Psoas muscle (tissue), 8 donors: ENCODE data around the gene NMU. TPM values are rescaled to one million over a fixed set of nuclear protein-coding genes. Genes with fewer than 3 reads are reported as not detected.
"Not testable (repeated sequence)": the region's sequence is repeated elsewhere in the genome, so short reads cannot be mapped to it uniquely, and the experiment has no call there.

ENCODE experiments used
- ATAC-seq, 4 donors: fragments of 200-7000 bp; cut with Tn5 transposase; one replicate each; pipeline ENCODE4 v1.9.1; 2020; ENCODE audit warnings: moderate library complexity in 3 of 4, mild to moderate bottlenecking in 2 of 4
- DNase-seq, 2 donors: peaks; one replicate each; pipeline ENCODE4 v3.0.0-alpha.2; 2020
- H3K27ac ChIP-seq: fragments of 200-600 bp; one replicate; pipeline ENCODE4 v1.8.0; 2022
- H3K27me3 ChIP-seq, 3 donors: fragments of 200-600 bp in 1 of 3; one replicate each; pipeline versions ENCODE4 v1.6.1 to v1.8.0; 2013 to 2022; ENCODE audit warnings: low read length in 2 of 3, mild to moderate bottlenecking in 2 of 3, moderate library complexity in 1 of 3; ENCODE audit not compliant: insufficient read depth in 3 of 3
- H3K36me3 ChIP-seq, 2 donors: fragments of 200-600 bp in 1 of 2; one replicate each; pipeline versions ENCODE4 v1.6.1 to v1.8.0; 2013 to 2022; ENCODE audit warnings: low read depth in 1 of 2, mild to moderate bottlenecking in 1 of 2, moderate library complexity in 1 of 2; ENCODE audit not compliant: insufficient read depth in 1 of 2
- H3K4me1 ChIP-seq: fragments of 200-600 bp; one replicate; pipeline ENCODE4 v1.8.0; 2022
- H3K4me3 ChIP-seq: fragments of 200-600 bp; one replicate; pipeline ENCODE4 v1.8.0; 2022; ENCODE audit warnings: mild to moderate bottlenecking
- H3K9me3 ChIP-seq: fragments of 200-600 bp; one replicate; pipeline ENCODE4 v1.8.0; 2022
- WGBS, 3 donors: extraction: QIAGEN DNeasy Blood & Tissue Kit; methylation state at CpG; one replicate each; pipeline versions ENCODE4 v1.1.6 to v1.1.7; 2013; 5-methylcytosine and 5-hydroxymethylcytosine counted together
- intact Hi-C, 2 donors: fragments of 100-400 bp; cut with DNase I; formaldehyde crosslinking; loops; one replicate each; pipeline versions ENCODE4 v1.11.0 to v1.14.2; 2022
- long read RNA-seq, 2 donors: library from polyadenylated mRNA; unstranded; transcript quantifications; one replicate each; pipeline ENCODE4 v2.0.0, GENCODE V29; 2021
- polyA plus RNA-seq, 3 donors: library from polyadenylated mRNA; stranded (reverse); fragments of 200-250 nt; gene quantifications; one replicate each; pipeline ENCODE4 v1.2.3, GENCODE V29; 2013
- total RNA-seq, 4 donors: library from RNA; stranded (reverse); fragmentation: NEBNext Ultra II Directional in 2 of 4; extraction: Animal tissue kit (Norgen Biotek cat#: 25700) in 2 of 4; gene quantifications; one replicate each; pipeline versions ENCODE4 v1.2.1 to v1.2.4, GENCODE V29; 2021 to 2023
- TF ChIP-seq, protein P1 (sequence below): fragments of 200-600 bp; IDR thresholded peaks from one replicate; pipeline ENCODE4 v1.8.0; 2022; ENCODE audit warnings: antibody characterized with exemption
- donor health status: healthy with polysubstance abuse.
- donor health status: DM: no; HTN: no; CAD: no; lungs with moderate emphysema.
- donor health status: Bipolar disorder and iron deficiency.
- donor health status: healthy.
- donor health status: DM: yes; HTN: yes; CAD: no.
- donor health status: DM: no; HTN: no; CAD: no.
- donor health status: DM: no; HTN: no; CAD: no.
- donor health status: DM: yes; HTN: yes; CAD: no.

The NMU gene, protein sequence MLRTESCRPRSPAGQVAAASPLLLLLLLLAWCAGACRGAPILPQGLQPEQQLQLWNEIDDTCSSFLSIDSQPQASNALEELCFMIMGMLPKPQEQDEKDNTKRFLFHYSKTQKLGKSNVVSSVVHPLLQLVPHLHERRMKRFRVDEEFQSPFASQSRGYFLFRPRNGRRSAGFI
- total RNA-seq (not detected), polyA plus RNA-seq (not detected)
- long read RNA-seq, donor 1 = 0 reads
- long read RNA-seq, donor 2 = 0 reads

DNA sequence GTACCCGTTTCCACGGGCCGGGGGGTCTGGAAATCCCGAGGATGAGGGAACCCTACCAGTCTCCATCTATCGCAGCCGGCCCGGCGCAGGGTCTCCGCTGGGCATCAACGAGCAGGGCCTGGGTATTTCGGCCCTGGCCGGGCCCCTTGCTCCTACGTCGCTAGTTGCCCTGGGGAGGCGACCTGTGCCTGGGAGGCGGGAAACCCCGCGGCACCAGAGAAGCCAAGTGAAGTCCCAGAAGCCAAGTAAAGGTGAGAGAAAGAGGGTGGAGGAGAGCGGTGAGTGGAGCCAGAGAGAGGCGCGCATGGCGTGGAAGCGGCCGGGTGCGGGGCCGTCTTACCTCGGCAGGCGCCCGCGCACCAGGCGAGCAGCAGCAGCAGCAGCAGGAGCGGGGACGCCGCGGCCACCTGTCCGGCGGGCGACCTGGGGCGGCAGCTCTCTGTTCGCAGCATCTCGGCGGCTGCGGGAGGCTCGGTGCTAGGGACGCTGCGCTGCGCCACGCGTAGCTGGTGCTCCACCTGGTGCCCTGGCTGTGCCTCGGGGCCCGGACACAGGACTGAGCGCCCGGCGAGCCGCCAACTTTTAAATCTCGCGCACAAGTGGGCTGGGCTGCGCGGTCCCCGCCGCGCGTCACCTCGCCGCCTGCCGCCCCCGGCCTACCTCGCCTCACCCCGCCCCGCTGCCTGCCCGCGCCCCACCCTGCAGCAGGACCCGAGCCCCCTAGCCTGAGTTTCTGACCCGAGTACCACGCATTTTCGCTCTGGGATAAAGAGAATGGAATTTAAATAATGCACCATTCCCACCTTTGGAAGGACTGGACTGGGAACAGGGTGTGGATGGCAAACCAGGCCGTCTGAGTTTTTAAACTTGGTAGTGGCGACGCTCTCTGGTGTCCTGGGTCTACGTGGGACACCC is at the start of gene NMU:
Gene NMU (minus strand): TSS at position 558 of the 915 bp plus-strand sequence. CDS start 106 bp downstream, at position 452.
- Histone ChIP-seq H3K9me3 (no peaks in the 10 kb centered on the region), H3K27ac (no peak within 1 kb of the TSS), H3K4me1 (peaks cover 7% of the 10 kb centered on the region), H3K27me3 (peaks cover 3 to 59% (median 5%) of the 10 kb centered on the region in 3 donors), H3K36me3 (no peaks in the 10 kb centered on the region), H3K4me3 (peak within 1 kb of the TSS; percentile 58)
- TF ChIP-seq, protein P1, sequence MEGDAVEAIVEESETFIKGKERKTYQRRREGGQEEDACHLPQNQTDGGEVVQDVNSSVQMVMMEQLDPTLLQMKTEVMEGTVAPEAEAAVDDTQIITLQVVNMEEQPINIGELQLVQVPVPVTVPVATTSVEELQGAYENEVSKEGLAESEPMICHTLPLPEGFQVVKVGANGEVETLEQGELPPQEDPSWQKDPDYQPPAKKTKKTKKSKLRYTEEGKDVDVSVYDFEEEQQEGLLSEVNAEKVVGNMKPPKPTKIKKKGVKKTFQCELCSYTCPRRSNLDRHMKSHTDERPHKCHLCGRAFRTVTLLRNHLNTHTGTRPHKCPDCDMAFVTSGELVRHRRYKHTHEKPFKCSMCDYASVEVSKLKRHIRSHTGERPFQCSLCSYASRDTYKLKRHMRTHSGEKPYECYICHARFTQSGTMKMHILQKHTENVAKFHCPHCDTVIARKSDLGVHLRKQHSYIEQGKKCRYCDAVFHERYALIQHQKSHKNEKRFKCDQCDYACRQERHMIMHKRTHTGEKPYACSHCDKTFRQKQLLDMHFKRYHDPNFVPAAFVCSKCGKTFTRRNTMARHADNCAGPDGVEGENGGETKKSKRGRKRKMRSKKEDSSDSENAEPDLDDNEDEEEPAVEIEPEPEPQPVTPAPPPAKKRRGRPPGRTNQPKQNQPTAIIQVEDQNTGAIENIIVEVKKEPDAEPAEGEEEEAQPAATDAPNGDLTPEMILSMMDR = peak; percentile 5
- peak; percentile 19 to 55 for DNase-seq
- peak; percentile 53 to 68 (median 58) for ATAC-seq
- intact Hi-C loops = no loop called here
- 0 to 2% (median 0%) methylated on average over 49 to 80 of the region's 80 CpGs for WGBS, 3 donors

DNA sequence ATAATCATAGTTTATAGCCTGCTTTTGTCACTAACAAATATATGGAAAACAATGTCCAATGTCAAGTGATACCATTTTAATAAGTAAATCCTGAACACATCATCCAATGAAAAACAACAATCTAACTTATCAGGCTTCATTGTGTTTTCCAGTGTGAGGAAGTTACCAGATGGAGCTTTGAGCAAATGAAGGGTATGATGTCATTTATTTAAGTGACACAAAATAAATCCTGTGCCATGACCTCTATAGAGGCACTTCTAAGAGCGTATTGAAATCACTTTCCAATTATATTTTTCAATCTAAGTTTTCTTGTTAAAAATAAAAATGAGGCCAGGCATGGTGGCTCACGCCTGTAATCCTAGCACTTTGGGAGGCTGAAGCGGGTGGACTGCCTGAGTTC is 48.2 kb upstream of the NMU start:
- H3K27ac ChIP-seq = no peak overlapping the region
- WGBS, 3 donors = 86 to 91% (median 88%) methylated on average over 3 of the region's 3 CpGs
- ATAC-seq = no peak
- no peaks in the 10 kb centered on the region for H3K36me3 ChIP-seq
- TF ChIP-seq, protein P1 = no peak
- no peaks in the 10 kb centered on the region for H3K4me1 ChIP-seq
- DNase-seq = no peak
- no peaks in the 10 kb centered on the region for H3K27me3 ChIP-seq
- intact Hi-C loops = no loop called here
- no peaks in the 10 kb centered on the region for H3K9me3 ChIP-seq
- no peak overlapping the region for H3K4me3 ChIP-seq

DNA sequence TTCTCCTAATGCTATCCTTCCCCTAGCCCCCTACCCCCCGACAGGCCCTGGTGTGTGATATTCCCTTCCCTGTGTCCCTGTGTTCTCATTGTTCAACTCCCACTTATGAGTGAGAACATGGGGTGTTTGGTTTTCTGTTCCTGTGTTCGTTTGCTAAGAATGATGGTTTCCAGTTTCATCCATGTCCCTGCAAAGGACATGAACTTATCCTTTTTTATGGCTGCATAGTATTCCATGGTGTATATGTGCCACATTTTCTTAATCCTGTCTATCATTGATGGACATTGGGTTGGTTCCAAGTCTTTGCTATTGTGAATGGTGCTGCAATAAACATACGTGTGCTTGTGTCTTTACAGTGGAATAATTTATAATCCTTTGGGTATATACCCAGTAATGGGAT is 46.7 kb upstream of the NMU start:
- H3K27ac ChIP-seq, H3K36me3 ChIP-seq, ATAC-seq, H3K27me3 ChIP-seq, H3K4me1 ChIP-seq, H3K4me3 ChIP-seq, H3K9me3 ChIP-seq, DNase-seq, intact Hi-C loops: not testable (repeated sequence)
- 72 to 81% (median 76%) methylated on average over 3 of the region's 3 CpGs for WGBS, 3 donors

DNA sequence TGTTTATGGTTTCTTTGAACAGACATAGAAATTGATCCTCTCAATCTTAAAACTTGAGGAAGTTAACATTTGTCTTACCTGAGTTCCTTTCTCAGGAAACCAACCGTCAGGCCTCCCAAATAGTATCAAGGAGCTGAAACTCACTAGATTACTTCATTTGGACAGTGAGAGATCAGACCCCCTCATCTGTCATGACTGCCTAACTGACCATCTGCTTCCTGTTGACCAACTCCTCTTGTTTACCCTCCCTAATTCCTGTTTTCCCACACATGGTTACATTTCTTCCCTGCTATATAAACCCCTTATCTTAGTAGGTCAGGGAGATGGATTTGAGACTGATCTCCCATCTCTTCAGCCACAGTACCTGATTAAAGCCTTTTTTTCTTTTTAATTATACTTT is 46.2 kb upstream of the NMU start:
- 48 to 71% (median 52%) methylated on average over 1 of the region's 1 CpG for WGBS, 3 donors
- Histone ChIP-seq H3K4me1 (no peaks in the 10 kb centered on the region), H3K36me3 (no peaks in the 10 kb centered on the region), H3K9me3 (no peaks in the 10 kb centered on the region), H3K27ac (no peak overlapping the region), H3K4me3 (no peak overlapping the region), H3K27me3 (no peaks in the 10 kb centered on the region)
- ATAC-seq = no peak
- TF ChIP-seq, protein P1 = no peak
- intact Hi-C loops = no loop called here
- DNase-seq = no peak

DNA sequence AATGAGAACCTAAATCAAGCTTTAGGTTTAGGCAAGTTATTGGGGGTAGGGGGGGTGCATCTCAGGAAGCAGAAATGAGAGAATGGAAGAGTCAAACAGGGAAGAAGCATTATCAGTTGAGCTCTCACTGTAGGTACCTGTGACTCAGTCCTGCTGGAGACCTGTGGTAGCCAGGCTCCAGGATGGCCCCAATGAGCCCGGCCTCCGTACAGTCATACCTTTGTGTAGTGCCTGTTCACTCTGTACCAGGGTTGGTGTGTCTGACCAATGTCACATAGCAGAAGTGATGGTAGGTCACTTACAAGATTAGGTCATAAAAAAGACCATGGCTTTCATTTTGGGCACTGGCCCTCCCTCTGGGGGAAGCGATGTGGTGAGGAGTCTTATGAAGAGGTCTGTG is 45.3 kb upstream of the NMU start:
- ATAC-seq (no peak), DNase-seq (no peak)
- Histone ChIP-seq H3K4me3 (no peak overlapping the region), H3K9me3 (no peaks in the 10 kb centered on the region), H3K36me3 (no peaks in the 10 kb centered on the region), H3K27me3 (no peaks in the 10 kb centered on the region), H3K27ac (no peak overlapping the region), H3K4me1 (no peaks in the 10 kb centered on the region)
- TF ChIP-seq, protein P1 = no peak
- 87 to 95% (median 94%) methylated on average over 3 of the region's 3 CpGs for WGBS, 3 donors
- intact Hi-C loops = no loop called here
